IMR-90 (cell line): ENCODE measurements around the gene TSC2. TPM values are rescaled to one million over a fixed set of nuclear protein-coding genes. Genes with fewer than 3 reads are reported as not detected.
A peak's percentile ranks its signal among the peaks of the same experiment; 100 is the strongest.

ENCODE experiments used
- ATAC-seq: fragments of 200-7000 bp; cut with Tn5 transposase; 2 replicates; pipeline ENCODE4 v1.9.1; 2020; ENCODE audit warnings: low read depth, mild to moderate bottlenecking, moderate library complexity
- BruUV-seq: library from RNA; stranded (reverse); fragments of 400-500 nt; replicated peaks from 2 replicates; lab custom pipeline; 2021; lab: Mats Ljungman, UMichigan
- CTCF ChIA-PET: fragments of 300-600 bp; formaldehyde crosslinking; extraction: SDS; loops from one replicate; lab custom pipeline; 2021; ENCODE audit warnings: antibody characterized with exemption; lab: Yijun Ruan, JAX
- POLR2A ChIA-PET: fragments of 300-600 bp; sonication (Branson Sonifier 250); formaldehyde crosslinking; loops from one replicate; lab custom pipeline; 2022; ENCODE audit warnings: antibody characterized with exemption; ENCODE audit not compliant: unreplicated experiment; lab: Charles Lee
- DNase-seq: peaks from one replicate; pipeline ENCODE4 v3.0.0; 2013
- H2AFZ ChIP-seq: replicated peaks from 2 replicates; pipeline ENCODE3; 2013; ENCODE audit warnings: low read length, mild to moderate bottlenecking; ENCODE audit not compliant: poor library complexity
- H2AK5ac ChIP-seq: 2 replicates; pipeline ENCODE4 v1.6.1; 2013; ENCODE audit warnings: low read depth, low read length, inconsistent platforms
- H2AK9ac ChIP-seq: replicated peaks from 2 replicates; pipeline ENCODE3; 2013; ENCODE audit warnings: mild to moderate bottlenecking, low read depth, low read length, moderate library complexity; ENCODE audit not compliant: poor library complexity
- H2BK120ac ChIP-seq: 2 replicates; pipeline ENCODE4 v1.6.1; 2013; ENCODE audit warnings: low read depth, low read length, inconsistent platforms
- H2BK15ac ChIP-seq: 3 replicates; pipeline ENCODE4 v1.6.1; 2013; ENCODE audit warnings: low read depth, low read length, inconsistent platforms
- H2BK20ac ChIP-seq: 2 replicates; pipeline ENCODE4 v1.6.1; 2013; ENCODE audit warnings: low read depth, mild to moderate bottlenecking, inconsistent platforms, low read length, moderate library complexity
- H2BK5ac ChIP-seq: 2 replicates; pipeline ENCODE4 v1.6.1; 2013; ENCODE audit warnings: mild to moderate bottlenecking, low read depth, low read length, inconsistent platforms; ENCODE audit not compliant: poor library complexity, severe bottlenecking
- H3K14ac ChIP-seq: replicated peaks from 2 replicates; pipeline ENCODE4 v1.6.1; 2013; ENCODE audit warnings: low read depth, low read length, inconsistent platforms
- H3K18ac ChIP-seq: 2 replicates; pipeline ENCODE4 v1.6.1; 2013; ENCODE audit warnings: low read depth, low read length, control low read depth
- H3K23ac ChIP-seq: 2 replicates; pipeline ENCODE4 v1.6.1; 2013; ENCODE audit warnings: low read depth, low read length, inconsistent platforms
- H3K27ac ChIP-seq: 2 replicates; pipeline ENCODE4 v1.5.1; 2013; ENCODE audit warnings: mild to moderate bottlenecking, control low read depth, low read length; ENCODE audit not compliant: insufficient read depth
- H3K27me3 ChIP-seq: 2 replicates; pipeline ENCODE4 v1.6.1; 2013; ENCODE audit warnings: low read length; ENCODE audit not compliant: control insufficient read depth, insufficient read depth
- H3K36me3 ChIP-seq: 2 replicates; pipeline ENCODE4 v1.6.1; 2013; ENCODE audit warnings: low read length, mixed read lengths; ENCODE audit not compliant: control insufficient read depth, insufficient read depth
- H3K4ac ChIP-seq: 2 replicates; pipeline ENCODE4 v1.6.1; 2013; ENCODE audit warnings: low read depth, low read length, inconsistent platforms
- H3K4me1 ChIP-seq: 2 replicates; pipeline ENCODE4 v1.6.1; 2013; ENCODE audit warnings: low read length, mixed read lengths; ENCODE audit not compliant: control insufficient read depth, insufficient read depth
- H3K4me2 ChIP-seq: 2 replicates; pipeline ENCODE4 v1.6.1; 2013; ENCODE audit warnings: low read depth, mild to moderate bottlenecking, control low read depth, low read length, moderate library complexity
- H3K4me3 ChIP-seq: 2 replicates; pipeline ENCODE4 v1.5.1; 2013; ENCODE audit warnings: low read depth, mild to moderate bottlenecking, control low read depth, low read length, moderate library complexity; ENCODE audit not compliant: insufficient read depth
- H3K56ac ChIP-seq: 2 replicates; pipeline ENCODE4 v1.6.1; 2013; ENCODE audit warnings: low read length, inconsistent platforms; ENCODE audit not compliant: insufficient read depth; ENCODE audit errors: extremely low read depth
- H3K79me1 ChIP-seq, 2 experiments: 2 replicates each; pipeline ENCODE4 v1.6.1; 2013; ENCODE audit warnings: low read length in 2 of 2, inconsistent platforms in 1 of 2, low read depth in 1 of 2
- H3K9ac ChIP-seq: 2 replicates; pipeline ENCODE4 v1.6.1; 2013; ENCODE audit warnings: low read depth, low read length, control low read depth
- H3K9me1 ChIP-seq: 2 replicates; pipeline ENCODE4 v1.6.1; 2013; ENCODE audit warnings: low read length, inconsistent platforms; ENCODE audit not compliant: insufficient read depth
- H3K9me3 ChIP-seq: 2 replicates; pipeline ENCODE4 v1.6.1; 2013; ENCODE audit warnings: low read length; ENCODE audit not compliant: control insufficient read depth, insufficient read depth
- H4K20me1 ChIP-seq: 2 replicates; pipeline ENCODE4 v1.6.1; 2013; ENCODE audit warnings: low read length, inconsistent platforms; ENCODE audit not compliant: insufficient read depth
- H4K5ac ChIP-seq: 2 replicates; pipeline ENCODE4 v1.6.1; 2013; ENCODE audit warnings: mild to moderate bottlenecking, low read depth, low read length, control low read depth
- H4K8ac ChIP-seq, 2 experiments: 2 replicates each; pipeline ENCODE4 v1.6.1; 2013; ENCODE audit warnings: low read depth in 2 of 2, low read length in 2 of 2, control low read depth in 1 of 2, inconsistent platforms in 1 of 2
- H4K91ac ChIP-seq: 2 replicates; pipeline ENCODE4 v1.6.1; 2013; ENCODE audit warnings: low read depth, low read length, inconsistent platforms; ENCODE audit not compliant: insufficient read depth
- BHLHE40 ChIP-seq: fragments of 150-350 bp; IDR thresholded peaks from 2 replicates; pipeline ENCODE4 v1.6.1; 2016; ENCODE audit warnings: mild to moderate bottlenecking, low read depth, low read length
- CEBPB ChIP-seq: IDR thresholded peaks from 2 replicates; pipeline ENCODE4 v1.6.1; 2012; ENCODE audit warnings: low read depth, low read length, improper control_type of control experiment
- CHD1 ChIP-seq: IDR thresholded peaks from 2 replicates; pipeline ENCODE4 v1.6.1; 2012; ENCODE audit warnings: low read depth, low read length, improper control_type of control experiment
- FOS ChIP-seq: fragments of 150-350 bp; IDR thresholded peaks from 2 replicates; pipeline ENCODE4 v1.6.1; 2016; ENCODE audit warnings: low read depth, low read length
- MAFK ChIP-seq: IDR thresholded peaks from 2 replicates; pipeline ENCODE4 v1.6.1; 2012; ENCODE audit warnings: low read depth, low read length, improper control_type of control experiment
- MXI1 ChIP-seq: IDR thresholded peaks from 2 replicates; pipeline ENCODE4 v1.6.1; 2012; ENCODE audit warnings: low read depth, mild to moderate bottlenecking, low read length, moderate library complexity, borderline replicate concordance
- NFE2L2 ChIP-seq: fragments of 150-350 bp; IDR thresholded peaks from 2 replicates; pipeline ENCODE4 v1.6.1; 2016; ENCODE audit warnings: low read depth, mild to moderate bottlenecking, low read length
- POLR2A ChIP-seq: IDR thresholded peaks from 2 replicates; pipeline ENCODE4 v1.6.1; 2012; ENCODE audit warnings: mild to moderate bottlenecking, low read depth, low read length
- RAD21 ChIP-seq: IDR thresholded peaks from 2 replicates; pipeline ENCODE4 v1.6.1; 2012; ENCODE audit warnings: low read length, improper control_type of control experiment
- RCOR1 ChIP-seq: IDR thresholded peaks from 2 replicates; pipeline ENCODE4 v1.6.1; 2012; ENCODE audit warnings: mild to moderate bottlenecking, low read length, improper control_type of control experiment; ENCODE audit not compliant: insufficient replicate concordance
- RFX5 ChIP-seq: IDR thresholded peaks from 2 replicates; pipeline ENCODE4 v1.8.0; 2012; ENCODE audit warnings: low read depth, mild to moderate bottlenecking, low read length, moderate library complexity
- SMC3 ChIP-seq: fragments of 150-350 bp; IDR thresholded peaks from 2 replicates; pipeline ENCODE4 v1.6.1; 2016; ENCODE audit warnings: low read depth, mild to moderate bottlenecking, antibody characterized with exemption, low read length, moderate library complexity
- WGBS, 2 experiments: methylation state at CpG; one replicate each; pipeline versions ENCODE4 v1.1.5 to v1.1.7; 2013; ENCODE audit warnings: missing lambda C conversion rate in 2 of 2; ENCODE audit not compliant: insufficient read length in 1 of 2; ENCODE audit errors: extremely low coverage in 2 of 2; 5-methylcytosine and 5-hydroxymethylcytosine counted together
- dilution Hi-C: fragments of 300-500 bp; cut with HindIII; formaldehyde crosslinking; loops from one replicate; pipeline ENCODE4 v1.14.3; 2018; ENCODE audit warnings: low sequenced_read_pairs; ENCODE audit not compliant: unreplicated experiment
- in situ Hi-C: fragments of 300-500 bp; cut with MboI; formaldehyde crosslinking; loops from 3 replicates; pipeline ENCODE4 v1.14.3; 2019; ENCODE audit warnings: low sequenced_read_pairs, inconsistent platforms, mixed read lengths
- intact Hi-C: fragments of 100-400 bp; cut with micrococcal nuclease; formaldehyde crosslinking; loops from 2 replicates; pipeline ENCODE4 v1.10.0; 2022
- polyA plus RNA-seq, 3 experiments: library from polyadenylated mRNA; depleted of rRNA; stranded (reverse); fragments of >200 nt; gene quantifications; 2 replicates each; pipeline ENCODE4 v1.2.3, GENCODE V29; 2012; ENCODE audit warnings: low replicate concordance in 1 of 3
- total RNA-seq: library from RNA; depleted of rRNA; stranded (reverse); fragments of >200 nt; gene quantifications from 2 replicates; pipeline ENCODE4 v1.2.3, GENCODE V29; 2012
- TF ChIP-seq, protein P1 (sequence below): fragments of 150-350 bp; IDR thresholded peaks from 2 replicates; pipeline ENCODE4 v1.6.1; 2016; ENCODE audit warnings: low read depth, mild to moderate bottlenecking, low read length, moderate library complexity, borderline replicate concordance
- TF ChIP-seq, protein P2 (sequence below): conservative IDR thresholded peaks from 2 replicates; pipeline ENCODE4 v1.5.1; 2012; ENCODE audit warnings: mild to moderate bottlenecking, low read depth, low read length, improper control_type of control experiment
- TF ChIP-seq, protein P3 (sequence below): fragments of 150-350 bp; IDR thresholded peaks from 2 replicates; pipeline ENCODE4 v1.6.1; 2017; ENCODE audit warnings: mild to moderate bottlenecking, antibody characterized with exemption, low read length, low read depth

The TSC2 gene
- total and polyA plus RNA-seq, 2 of the 4 experiments (the other 2 are of a cell fraction), result 31.4 to 88.6 TPM

DNA sequence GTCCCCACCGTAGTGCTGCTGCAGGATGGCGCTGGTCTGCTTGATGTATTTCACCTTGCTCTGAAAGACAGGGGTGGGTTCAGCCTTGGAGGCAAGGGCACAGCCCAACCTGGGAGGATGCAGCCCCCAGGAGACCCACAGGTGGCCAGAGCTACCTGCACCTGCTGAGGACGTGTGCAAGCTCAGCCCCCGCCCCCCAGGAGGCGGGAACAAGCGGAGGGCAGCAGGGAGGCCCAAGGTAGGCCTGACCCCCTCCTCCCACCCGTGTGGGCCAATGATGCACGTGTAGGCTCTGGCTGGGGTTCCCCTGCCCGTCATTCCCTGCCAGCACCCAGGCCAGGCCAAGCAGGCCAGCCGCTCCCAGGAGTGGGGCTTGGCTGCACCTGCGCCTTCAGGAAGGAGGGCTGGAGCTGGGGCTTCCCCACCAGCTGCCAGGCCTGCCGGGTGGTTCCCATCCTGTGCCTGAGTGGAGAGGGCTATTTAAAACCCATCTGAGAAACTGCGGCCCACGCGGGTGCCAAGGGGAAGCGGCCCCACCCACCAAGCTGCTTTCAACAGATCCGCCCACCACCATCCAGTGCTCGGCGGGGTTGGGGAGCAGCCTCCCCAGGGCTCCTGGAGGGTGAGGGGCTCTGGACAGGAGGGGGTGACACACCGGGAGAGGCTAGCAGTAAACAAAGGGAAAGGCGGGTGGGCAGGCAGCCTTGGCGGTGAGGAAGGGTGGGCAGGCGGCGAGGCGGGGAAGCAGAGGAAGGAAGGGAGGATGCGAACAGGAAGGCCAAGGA, 3.9 kb upstream of the TSC2 start:
- Histone ChIP-seq H4K91ac (no peak overlapping the region), H3K4me1 (peaks cover 34% of the 10 kb centered on the region), H3K9me1 (peaks cover 16% of the 10 kb centered on the region), H3K27ac (no peak overlapping the region), H3K18ac (no peak overlapping the region), H3K56ac (no peak overlapping the region), H3K4ac (no peak overlapping the region), H3K4me3 (no peak overlapping the region), H3K36me3 (peaks cover 8% of the 10 kb centered on the region; the same call in 1 of the 2 replicates), H2AK9ac (peak overlapping the region; percentile 36), H4K8ac (no peak overlapping the region), H3K23ac (no peak overlapping the region), H4K5ac (no peak overlapping the region), H3K4me2 (no peak overlapping the region), H2BK15ac (no peak overlapping the region), H2BK20ac (no peak overlapping the region), H3K27me3 (no peaks in the 10 kb centered on the region), H2AFZ (no peak overlapping the region), H2BK120ac (no peak overlapping the region), H2BK5ac (no peak overlapping the region), H2AK5ac (no peak overlapping the region), H3K79me1 (peaks cover 21 to 45% of the 10 kb centered on the region in 2 experiments), H3K9me3 (no peaks in the 10 kb centered on the region), H3K9ac (no peak overlapping the region), H3K14ac (no peak overlapping the region), H4K20me1 (no peaks in the 10 kb centered on the region; the same call in none of the 2 replicates)
- ATAC-seq (no peak), DNase-seq (no peak)
- in situ Hi-C loops, result no loop called here
- ChIA-PET POLR2A (interaction anchor here (1.5 kb wide), 1 partner anchor 10 kb away, joined by 6 read pairs; no protein-coding TSS in a partner anchor), CTCF (no interaction called here)
- dilution Hi-C loops, result no loop called here
- intact Hi-C loops, result no loop called here
- BruUV-seq, result no TSS peak
- WGBS, 2 experiments, result 86% methylated on average over 15 of the region's 26 CpGs; no CpG with 5 or more reads in 1 of the 2 experiments
- TF ChIP-seq SMC3 (no peak), MAFK (no peak), FOS (no peak), CEBPB (no peak), POLR2A (no peak), NFE2L2 (no peak), CHD1 (no peak), BHLHE40 (no peak), RFX5 (no peak), MXI1 (no peak), RAD21 (no peak), RCOR1 (no peak)
- TF ChIP-seq, protein P1, sequence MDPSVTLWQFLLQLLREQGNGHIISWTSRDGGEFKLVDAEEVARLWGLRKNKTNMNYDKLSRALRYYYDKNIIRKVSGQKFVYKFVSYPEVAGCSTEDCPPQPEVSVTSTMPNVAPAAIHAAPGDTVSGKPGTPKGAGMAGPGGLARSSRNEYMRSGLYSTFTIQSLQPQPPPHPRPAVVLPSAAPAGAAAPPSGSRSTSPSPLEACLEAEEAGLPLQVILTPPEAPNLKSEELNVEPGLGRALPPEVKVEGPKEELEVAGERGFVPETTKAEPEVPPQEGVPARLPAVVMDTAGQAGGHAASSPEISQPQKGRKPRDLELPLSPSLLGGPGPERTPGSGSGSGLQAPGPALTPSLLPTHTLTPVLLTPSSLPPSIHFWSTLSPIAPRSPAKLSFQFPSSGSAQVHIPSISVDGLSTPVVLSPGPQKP, result no peak
- TF ChIP-seq, protein P2, sequence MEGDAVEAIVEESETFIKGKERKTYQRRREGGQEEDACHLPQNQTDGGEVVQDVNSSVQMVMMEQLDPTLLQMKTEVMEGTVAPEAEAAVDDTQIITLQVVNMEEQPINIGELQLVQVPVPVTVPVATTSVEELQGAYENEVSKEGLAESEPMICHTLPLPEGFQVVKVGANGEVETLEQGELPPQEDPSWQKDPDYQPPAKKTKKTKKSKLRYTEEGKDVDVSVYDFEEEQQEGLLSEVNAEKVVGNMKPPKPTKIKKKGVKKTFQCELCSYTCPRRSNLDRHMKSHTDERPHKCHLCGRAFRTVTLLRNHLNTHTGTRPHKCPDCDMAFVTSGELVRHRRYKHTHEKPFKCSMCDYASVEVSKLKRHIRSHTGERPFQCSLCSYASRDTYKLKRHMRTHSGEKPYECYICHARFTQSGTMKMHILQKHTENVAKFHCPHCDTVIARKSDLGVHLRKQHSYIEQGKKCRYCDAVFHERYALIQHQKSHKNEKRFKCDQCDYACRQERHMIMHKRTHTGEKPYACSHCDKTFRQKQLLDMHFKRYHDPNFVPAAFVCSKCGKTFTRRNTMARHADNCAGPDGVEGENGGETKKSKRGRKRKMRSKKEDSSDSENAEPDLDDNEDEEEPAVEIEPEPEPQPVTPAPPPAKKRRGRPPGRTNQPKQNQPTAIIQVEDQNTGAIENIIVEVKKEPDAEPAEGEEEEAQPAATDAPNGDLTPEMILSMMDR, result no peak
- TF ChIP-seq, protein P3, sequence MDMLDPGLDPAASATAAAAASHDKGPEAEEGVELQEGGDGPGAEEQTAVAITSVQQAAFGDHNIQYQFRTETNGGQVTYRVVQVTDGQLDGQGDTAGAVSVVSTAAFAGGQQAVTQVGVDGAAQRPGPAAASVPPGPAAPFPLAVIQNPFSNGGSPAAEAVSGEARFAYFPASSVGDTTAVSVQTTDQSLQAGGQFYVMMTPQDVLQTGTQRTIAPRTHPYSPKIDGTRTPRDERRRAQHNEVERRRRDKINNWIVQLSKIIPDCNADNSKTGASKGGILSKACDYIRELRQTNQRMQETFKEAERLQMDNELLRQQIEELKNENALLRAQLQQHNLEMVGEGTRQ, result no peak
